Parathyroid adenoma (tissue), 2 donors: Measurements from ENCODE around the gene FRS3.

Experiments
- H2AFZ ChIP-seq: fragments of 300-600 bp; sonication (generic); one replicate; pipeline ENCODE4 v1.7.0; 2017; ENCODE audit warnings: antibody characterized with exemption, mild to moderate bottlenecking
- H3K27ac ChIP-seq: fragments of 300-600 bp; sonication (generic); one replicate; pipeline ENCODE4 v1.7.0; 2017
- H3K27me3 ChIP-seq: fragments of 300-600 bp; sonication (generic); one replicate; pipeline ENCODE4 v1.7.0; 2017; ENCODE audit warnings: low read length; ENCODE audit not compliant: control insufficient read depth, insufficient read depth
- H3K36me3 ChIP-seq: fragments of 300-600 bp; sonication (generic); one replicate; pipeline ENCODE4 v1.7.0; 2017; ENCODE audit warnings: low read length; ENCODE audit not compliant: control insufficient read depth, insufficient read depth
- H3K4me1 ChIP-seq: fragments of 300-600 bp; sonication (generic); one replicate; pipeline ENCODE4 v1.7.0; 2017; ENCODE audit warnings: control low read depth
- H3K4me2 ChIP-seq: fragments of 300-600 bp; sonication (generic); one replicate; pipeline ENCODE4 v1.7.0; 2017; ENCODE audit warnings: low read length
- H3K4me3 ChIP-seq: fragments of 300-600 bp; sonication (generic); one replicate; pipeline ENCODE4 v1.7.0; 2017; ENCODE audit warnings: low read depth, low read length
- H3K79me2 ChIP-seq: fragments of 300-600 bp; sonication (generic); one replicate; pipeline ENCODE4 v1.7.0; 2017; ENCODE audit warnings: control low read depth
- H3K9ac ChIP-seq: fragments of 300-600 bp; sonication (generic); one replicate; pipeline ENCODE4 v1.7.0; 2017; ENCODE audit warnings: mild to moderate bottlenecking
- H3K9me3 ChIP-seq: fragments of 300-600 bp; sonication (generic); one replicate; pipeline ENCODE4 v1.7.0; 2017; ENCODE audit warnings: low read length; ENCODE audit not compliant: control insufficient read depth
- CTCF ChIP-seq: fragments of 300-600 bp; sonication (generic); IDR thresholded peaks from one replicate; pipeline ENCODE4 v1.7.0; 2017; ENCODE audit warnings: antibody characterized with exemption, mild to moderate bottlenecking
- donor health status: primary hyperparathyroidism.

Gene FRS3

GRCh38 chr6:41801380-41801779, 21.7 kb upstream of the FRS3 start:
- H3K9me3 ChIP-seq = no peaks in the 10 kb centered on the region
- peak; percentile 20 for TF ChIP-seq CTCF
- no peak overlapping the region for H3K9ac ChIP-seq
- no peaks in the 10 kb centered on the region for H3K27me3 ChIP-seq
- no peaks in the 10 kb centered on the region for H3K4me1 ChIP-seq
- peaks cover 3% of the 10 kb centered on the region for H3K79me2 ChIP-seq
- H3K4me3 ChIP-seq = no peak overlapping the region
- no peak overlapping the region for H3K27ac ChIP-seq
- no peak overlapping the region for H3K4me2 ChIP-seq
- H2AFZ ChIP-seq = no peak overlapping the region
- H3K36me3 ChIP-seq = no peaks in the 10 kb centered on the region

- no peaks in the 10 kb centered on the region for H3K4me1 ChIP-seq
- H3K9ac ChIP-seq = no peak overlapping the region
- no peak overlapping the region for H3K27ac ChIP-seq
- H3K9me3 ChIP-seq = no peaks in the 10 kb centered on the region
- no peak overlapping the region for H3K4me2 ChIP-seq
- no peak for TF ChIP-seq CTCF
- no peaks in the 10 kb centered on the region for H3K27me3 ChIP-seq
- H3K79me2 ChIP-seq = peaks cover 3% of the 10 kb centered on the region
- H3K36me3 ChIP-seq = no peaks in the 10 kb centered on the region
- H2AFZ ChIP-seq = no peak overlapping the region
- no peak overlapping the region for H3K4me3 ChIP-seq
Measured at GRCh38 chr6:41799559-41799911, 19.8 kb upstream of the FRS3 start.

- no peak overlapping the region for H3K4me3 ChIP-seq
- no peak overlapping the region for H2AFZ ChIP-seq
- no peaks in the 10 kb centered on the region for H3K27me3 ChIP-seq
- peaks cover 3% of the 10 kb centered on the region for H3K79me2 ChIP-seq
- no peak overlapping the region for H3K27ac ChIP-seq
- H3K9me3 ChIP-seq = no peaks in the 10 kb centered on the region
- H3K36me3 ChIP-seq = no peaks in the 10 kb centered on the region
- H3K4me1 ChIP-seq = no peaks in the 10 kb centered on the region
- TF ChIP-seq CTCF = no peak
- H3K4me2 ChIP-seq = no peak overlapping the region
- H3K9ac ChIP-seq = no peak overlapping the region
Measured at GRCh38 chr6:41798901-41799558, 19.3 kb upstream of the FRS3 start.

- no peak for TF ChIP-seq CTCF
- Histone ChIP-seq H3K4me3 (no peak overlapping the region), H3K27ac (no peak overlapping the region), H2AFZ (no peak overlapping the region), H3K4me2 (no peak overlapping the region), H3K79me2 (peaks cover 3% of the 10 kb centered on the region), H3K36me3 (no peaks in the 10 kb centered on the region), H3K9ac (no peak overlapping the region), H3K27me3 (no peaks in the 10 kb centered on the region), H3K4me1 (no peaks in the 10 kb centered on the region), H3K9me3 (no peaks in the 10 kb centered on the region)
Measured at GRCh38 chr6:41796474-41796873, 16.8 kb upstream of the FRS3 start.

GRCh38 chr6:41791984-41792383, 12.3 kb upstream of the FRS3 start:
- Histone ChIP-seq H3K4me3 (no peak overlapping the region), H2AFZ (no peak overlapping the region), H3K4me2 (no peak overlapping the region), H3K27me3 (no peaks in the 10 kb centered on the region), H3K27ac (no peak overlapping the region), H3K4me1 (no peaks in the 10 kb centered on the region), H3K36me3 (no peaks in the 10 kb centered on the region), H3K9me3 (no peaks in the 10 kb centered on the region), H3K79me2 (no peaks in the 10 kb centered on the region), H3K9ac (no peak overlapping the region)
- no peak for TF ChIP-seq CTCF
